Hematopoietic multipotent progenitor cell treated with erythropoietin and hydrocortisone succinate and interleukin-3 and kit ligand, for 6 days (in vitro differentiated cells): ENCODE data around the gene KLF16.

ENCODE experiments used
- DNase-seq: peaks from one replicate; pipeline ENCODE4 v3.0.0-alpha.2; 2015

KLF16 gene

GRCh38 chr19:1854039-1854541, 9.3 kb downstream of the KLF16 start:
- no peak for DNase-seq

- peak; percentile 94 for DNase-seq
Measured at GRCh38 chr19:1853295-1854038, 9.9 kb downstream of the KLF16 start.

- no peak for DNase-seq
Measured at GRCh38 chr19:1852581-1853128, 10.7 kb downstream of the KLF16 start.

GRCh38 chr19:1851654-1852580, 11.5 kb downstream of the KLF16 start:
- peak; percentile 81 for DNase-seq

DNA sequence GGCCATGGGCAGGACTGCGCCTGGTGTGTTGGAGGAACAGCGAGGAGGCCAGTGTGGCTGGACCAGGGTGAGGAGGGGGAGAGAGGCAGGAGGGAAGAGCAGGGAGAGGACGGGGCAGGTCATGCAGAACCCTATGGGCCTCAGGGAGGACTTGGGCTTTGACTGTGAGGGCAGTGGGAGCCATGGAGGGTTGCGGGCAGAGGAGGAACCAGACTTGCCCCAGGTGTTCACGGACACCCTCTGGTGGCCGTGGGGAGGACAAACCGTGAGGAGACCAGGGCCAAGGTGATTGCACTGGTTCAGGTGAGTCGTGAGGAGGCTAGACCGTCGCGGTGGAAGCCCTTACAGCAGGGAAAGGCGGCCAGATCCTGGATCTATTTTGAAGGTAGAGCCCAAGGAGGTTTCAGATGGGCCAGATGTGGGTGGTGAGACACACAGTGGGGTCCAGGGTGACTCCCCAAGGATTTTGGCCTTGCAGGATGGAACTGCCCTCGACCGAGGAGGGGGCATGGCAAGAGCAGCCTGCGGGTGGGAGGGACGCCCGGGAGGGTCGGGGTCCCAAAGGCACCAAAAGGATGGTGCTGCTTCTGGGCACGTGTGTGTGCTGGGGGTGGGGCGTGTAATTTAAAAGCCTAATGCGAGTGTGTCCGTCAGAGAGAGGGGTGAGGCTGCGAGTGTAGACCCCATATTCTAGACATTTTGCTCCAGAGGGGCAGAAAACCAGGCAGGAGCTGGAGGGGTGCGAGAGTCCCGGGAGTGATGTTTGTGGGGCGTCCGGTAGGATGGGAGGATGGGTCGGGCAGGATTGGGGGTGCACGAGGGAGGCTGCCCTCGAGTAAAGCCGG, 12.3 kb downstream of the KLF16 start:
- no peak for DNase-seq

GRCh38 chr19:1849886-1850398, 13.4 kb downstream of the KLF16 start:
- no peak for DNase-seq

DNA sequence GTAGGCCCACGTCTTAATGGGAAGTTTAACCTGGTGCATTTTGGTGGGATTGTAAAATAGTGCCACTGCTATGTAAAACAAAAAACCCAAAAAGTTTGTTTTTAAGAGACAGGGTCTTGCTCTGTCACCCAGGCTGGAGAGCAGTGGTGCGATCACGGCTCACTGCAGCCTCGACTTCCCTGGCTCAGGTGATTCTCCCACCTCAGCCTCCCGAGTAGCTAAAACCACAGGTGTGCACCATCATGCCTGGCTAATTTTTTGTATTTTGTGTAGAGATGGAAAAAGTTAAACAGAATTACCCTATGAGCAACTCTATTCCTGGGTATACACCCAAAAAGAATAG, 14.3 kb downstream of the KLF16 start:
- no peak for DNase-seq

DNA sequence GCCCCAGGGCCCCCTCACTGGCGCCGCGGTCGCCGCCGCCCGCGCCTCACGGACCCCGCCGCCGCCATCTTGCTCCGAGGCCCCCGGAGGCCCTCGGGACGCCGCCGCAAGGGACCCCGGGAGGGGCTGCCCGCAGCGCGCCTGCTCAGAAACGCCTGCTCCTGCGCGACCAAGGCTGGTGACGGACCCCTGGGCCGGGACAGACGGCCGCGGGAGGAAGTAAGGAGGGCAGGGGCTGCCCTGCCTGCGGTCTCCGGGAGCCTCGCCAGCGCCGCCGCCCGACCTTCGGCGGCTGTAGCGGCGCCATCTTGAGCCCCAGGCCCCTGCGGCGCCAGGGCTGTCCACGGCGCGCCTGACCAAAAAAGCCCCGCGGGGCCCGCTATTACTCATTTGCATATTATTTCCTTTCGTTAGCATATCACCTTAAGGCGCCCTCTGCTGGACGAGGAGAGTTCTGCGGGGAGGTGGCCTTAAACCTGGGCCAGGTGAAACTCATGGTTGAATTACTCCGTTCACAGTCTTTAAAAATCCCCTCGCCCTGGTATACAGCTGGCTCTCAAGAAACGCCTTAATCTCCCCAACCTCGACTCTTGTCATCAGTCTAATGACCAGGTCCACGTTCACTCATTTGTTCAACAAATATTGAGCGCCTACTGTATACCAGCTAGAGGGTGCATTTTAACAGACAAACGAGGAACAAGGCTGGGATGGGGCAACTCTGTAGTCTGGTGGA, 14.8 kb downstream of the KLF16 start, which contains the start of gene REXO1:
Gene REXO1 (minus strand): TSS at position 85 of the 733 bp plus-strand sequence. CDS start 125 bp downstream, outside the sequence.
- DNase-seq: peak; percentile 95

DNA sequence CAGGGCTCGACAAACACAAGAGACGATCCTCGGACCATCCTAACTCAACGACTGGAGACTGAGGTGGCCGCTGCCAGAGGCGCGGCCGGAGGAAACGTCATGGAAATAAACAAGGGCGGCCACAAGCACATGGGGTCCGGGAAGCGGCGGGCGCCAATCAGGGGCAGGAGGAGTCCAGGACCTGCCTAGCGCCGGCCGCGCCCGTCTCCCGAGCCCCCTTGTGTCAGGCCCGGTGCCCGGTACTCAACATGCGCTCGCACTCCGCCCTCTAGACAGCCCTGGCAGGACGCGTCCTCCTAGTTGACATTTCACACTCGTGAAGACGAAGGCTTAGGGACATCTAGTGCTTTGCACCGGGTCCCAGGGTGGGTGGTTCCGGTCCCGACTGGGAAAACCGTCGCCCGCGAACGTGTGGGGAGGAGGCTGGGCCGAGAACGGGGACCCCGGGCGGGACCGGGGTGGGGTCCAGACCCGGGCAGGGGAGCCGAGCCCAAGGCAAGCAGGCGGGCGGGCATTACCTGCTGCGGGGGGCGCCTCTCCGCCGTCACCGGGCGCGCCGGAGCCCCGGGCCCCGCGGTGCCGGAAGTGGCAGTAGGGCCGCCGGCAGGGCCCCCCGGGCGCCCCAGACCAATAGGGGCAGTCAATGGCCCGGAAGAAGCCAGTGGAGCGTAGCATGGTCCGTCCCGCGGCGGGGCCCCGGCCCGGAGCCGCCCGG, 15.5 kb downstream of the KLF16 start:
- DNase-seq: peak; percentile 83

DNA sequence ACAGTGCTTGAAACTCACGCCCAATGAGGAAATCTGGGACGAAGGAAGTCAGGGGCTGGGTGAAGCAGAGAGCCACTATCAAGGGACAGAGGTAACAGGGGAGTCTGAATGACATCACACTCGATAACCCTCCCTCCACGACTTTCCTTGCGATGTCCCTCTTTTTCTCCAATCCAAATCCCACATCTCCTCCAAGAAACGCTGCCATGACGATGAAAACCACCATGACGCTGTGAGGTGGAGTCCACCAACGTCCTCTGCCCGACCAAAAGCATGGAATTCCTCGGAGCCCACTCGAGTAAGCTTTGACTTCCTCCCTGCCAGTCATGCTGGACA, 16.1 kb downstream of the KLF16 start:
- DNase-seq: no peak

DNA sequence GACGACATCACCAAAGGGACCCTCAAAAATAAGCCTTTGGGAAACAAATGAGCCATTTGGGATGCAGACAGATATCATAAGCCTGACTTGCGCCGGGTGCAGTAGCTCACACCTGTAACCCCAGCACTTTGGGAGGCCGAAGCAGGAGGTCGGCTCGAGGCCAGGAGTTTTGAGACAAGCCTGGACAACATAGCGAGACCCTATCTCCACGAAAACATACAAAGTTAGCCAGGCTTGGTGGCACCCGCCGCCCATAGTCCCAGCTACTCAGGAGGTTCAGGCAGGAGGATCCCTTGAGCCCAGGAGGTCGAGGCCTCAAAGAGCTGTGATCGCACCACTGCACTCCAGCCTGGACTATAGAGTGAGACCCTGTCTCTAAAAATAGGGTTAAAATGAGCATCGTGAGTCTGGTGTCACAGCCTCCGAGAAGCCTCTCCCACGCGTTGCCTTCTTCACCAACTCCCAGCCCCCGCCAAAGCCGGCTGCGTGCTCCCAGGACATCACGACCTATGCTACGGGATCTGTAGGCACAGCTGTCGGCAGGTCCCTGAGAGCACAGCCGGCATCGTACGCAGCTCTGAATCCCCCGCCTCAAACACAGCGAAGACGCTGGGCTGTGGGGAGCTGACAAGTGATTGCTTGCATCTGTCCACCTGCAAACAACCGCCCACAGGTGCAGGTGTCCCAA, 16.7 kb downstream of the KLF16 start:
- DNase-seq: no peak

- no peak for DNase-seq
Measured at GRCh38 chr19:1845642-1846041, 17.7 kb downstream of the KLF16 start.

GRCh38 chr19:1845125-1845515, 18.3 kb downstream of the KLF16 start:
- DNase-seq: no peak

DNA sequence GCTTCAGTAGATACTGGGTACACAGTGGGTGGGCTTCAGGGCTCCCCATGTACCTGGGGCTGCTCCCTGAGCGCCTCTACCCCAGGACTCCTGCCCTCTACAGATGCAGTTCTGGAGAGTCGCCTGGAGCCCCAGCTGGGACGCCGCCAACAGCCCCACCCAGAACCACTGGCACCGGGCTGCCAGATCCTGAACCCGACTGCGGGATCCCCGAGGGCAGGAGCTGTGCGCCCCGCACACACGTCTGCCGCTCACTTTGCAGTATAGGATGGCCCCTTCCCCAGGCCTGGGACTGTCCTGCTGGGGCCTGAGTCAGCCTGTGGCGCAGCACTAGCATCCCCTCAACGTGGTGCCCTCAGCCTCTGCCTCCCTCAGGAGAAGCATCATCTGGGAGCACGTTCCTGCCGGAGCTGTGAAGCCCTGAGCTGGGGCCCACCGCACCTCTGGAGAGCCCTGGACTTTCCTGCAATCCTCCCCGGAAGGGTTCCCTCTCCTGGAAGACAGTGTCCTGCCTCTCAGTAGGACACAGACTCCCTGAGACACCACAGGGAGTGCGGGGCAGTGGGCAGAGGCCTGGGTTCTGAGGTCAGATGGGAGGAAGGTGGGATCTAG, 18.8 kb downstream of the KLF16 start:
- peak; percentile 46 for DNase-seq

- no peak for DNase-seq
Measured at GRCh38 chr19:1843646-1844394, 19.6 kb downstream of the KLF16 start.

DNA sequence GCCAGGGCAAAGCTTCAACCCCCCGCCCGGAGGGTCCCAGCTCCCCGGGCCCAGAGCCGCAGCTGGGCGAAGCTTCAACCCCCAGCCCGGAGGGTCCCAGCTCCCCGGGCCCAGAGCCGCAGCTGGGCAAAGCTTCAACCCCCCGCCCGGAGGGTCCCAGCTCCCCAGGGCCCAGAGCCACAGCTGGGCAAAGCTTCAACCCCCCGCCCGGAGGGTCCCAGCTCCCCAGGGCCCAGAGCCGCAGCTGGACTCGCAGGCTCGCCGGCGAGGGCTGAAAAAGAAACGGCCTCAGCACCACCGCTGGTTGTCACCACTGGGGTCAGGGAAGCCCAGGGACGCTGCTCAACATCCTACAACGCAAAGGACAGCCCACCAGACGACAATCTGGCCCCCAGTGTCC, 20.3 kb downstream of the KLF16 start:
- DNase-seq: no peak

- DNase-seq: no peak
Measured at GRCh38 chr19:1841209-1841924, 22.0 kb downstream of the KLF16 start.

- DNase-seq: no peak
Measured at GRCh38 chr19:1840541-1841115, 22.8 kb downstream of the KLF16 start.
